Inflammatory macrophage (primary cell): Measurements from ENCODE around the gene LMAN1.
A peak's percentile ranks its signal among the peaks of the same experiment; 100 is the strongest.

ENCODE experiments used
- DNase-seq, 2 donors: peaks; one replicate each; pipeline ENCODE4 v3.0.0-alpha.2; 2020 to 2022

LMAN1 gene

DNA sequence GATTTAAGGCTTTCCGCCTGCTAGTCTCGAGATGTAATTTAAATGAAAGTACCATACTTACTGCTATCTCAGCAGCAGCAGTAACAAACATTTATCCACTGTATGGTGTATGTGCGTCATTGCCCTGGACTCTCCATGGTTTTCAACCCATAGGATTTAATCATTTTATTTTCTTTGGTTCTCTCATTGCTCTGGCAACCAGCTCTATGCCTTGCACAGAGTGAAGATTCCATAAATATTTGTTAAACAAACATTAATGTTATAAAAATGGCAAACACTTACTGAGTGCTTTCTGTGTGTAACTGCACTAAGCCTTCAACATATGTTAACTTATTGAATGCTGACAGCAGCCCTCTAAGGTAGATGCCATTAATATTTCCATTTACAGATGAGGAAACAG is 1.3 kb upstream of the LMAN1 start:
- no peak for DNase-seq

DNA sequence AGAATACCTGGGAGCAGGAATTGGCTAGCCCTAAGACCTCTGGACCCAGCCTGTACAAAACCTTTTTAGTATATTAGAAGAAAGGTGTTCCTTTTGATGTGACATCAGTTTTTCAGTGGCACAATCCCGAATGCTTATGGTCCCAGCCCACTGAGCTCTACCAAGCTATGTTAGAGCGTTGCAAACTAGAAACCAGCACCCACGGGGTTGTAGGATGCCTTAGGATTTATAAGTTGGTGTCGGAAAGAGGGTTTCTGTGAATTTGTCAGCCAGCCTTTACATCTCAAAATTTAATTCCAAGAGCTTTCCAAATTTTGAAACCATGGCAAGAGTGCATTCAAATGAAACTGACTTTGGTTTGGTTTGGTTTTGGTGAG is 499 bp upstream of the LMAN1 start:
- DNase-seq, result no peak

DNA sequence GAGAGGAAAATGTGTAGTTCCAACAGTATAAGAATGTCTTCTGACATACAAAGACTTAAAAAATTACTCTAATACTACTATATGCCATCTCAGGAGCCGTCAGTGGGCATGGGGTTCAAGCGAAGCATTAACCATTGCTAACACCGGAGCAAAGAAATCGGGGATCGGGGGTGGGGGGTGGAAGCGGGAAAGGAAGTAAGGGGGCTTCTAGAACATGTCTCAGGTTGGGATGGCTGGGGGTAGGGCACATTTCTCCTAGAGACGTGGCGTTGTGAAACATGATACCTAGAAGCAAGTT is 702 bp downstream of the LMAN1 start:
- no peak for DNase-seq

DNA sequence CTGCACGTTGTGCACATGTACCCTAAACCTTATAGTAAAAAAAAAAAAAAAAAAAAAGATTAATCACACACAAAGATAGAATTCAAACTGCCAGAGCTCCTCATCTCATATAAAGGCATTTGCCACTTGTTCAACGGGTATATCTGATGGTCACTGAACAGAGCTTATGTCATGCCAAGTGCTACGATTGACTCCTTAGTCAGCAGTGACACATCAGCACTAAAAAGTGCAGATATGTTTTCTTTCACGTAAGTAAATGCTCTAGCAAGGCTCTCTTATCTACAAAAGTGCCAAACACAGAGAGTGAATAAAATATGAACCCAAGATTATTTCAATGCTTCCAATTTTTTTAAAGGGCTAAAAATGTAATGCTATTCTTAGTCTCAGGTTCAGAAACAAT is 1.1 kb downstream of the LMAN1 start:
- DNase-seq, result peak in 1 of 2 donors; percentile 22

DNA sequence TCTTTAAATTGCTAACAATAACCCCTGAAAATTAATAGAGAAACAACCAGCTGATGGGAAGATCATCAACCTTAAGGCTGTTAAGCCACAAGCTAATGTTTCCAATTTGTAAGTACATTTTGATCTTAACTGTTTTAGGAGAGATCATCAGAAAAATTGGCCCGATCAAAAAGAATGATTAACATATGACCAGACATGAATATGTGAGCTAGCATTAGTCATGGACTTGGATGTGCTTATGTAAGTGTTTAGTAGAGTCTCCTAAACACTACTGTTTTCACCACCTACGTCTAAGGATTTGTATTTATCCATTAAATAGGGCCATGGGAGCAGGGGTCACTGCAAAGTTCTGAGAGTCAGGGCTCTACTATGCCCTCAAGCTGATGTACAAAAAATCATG is 4.3 kb downstream of the LMAN1 start:
- no peak for DNase-seq

DNA sequence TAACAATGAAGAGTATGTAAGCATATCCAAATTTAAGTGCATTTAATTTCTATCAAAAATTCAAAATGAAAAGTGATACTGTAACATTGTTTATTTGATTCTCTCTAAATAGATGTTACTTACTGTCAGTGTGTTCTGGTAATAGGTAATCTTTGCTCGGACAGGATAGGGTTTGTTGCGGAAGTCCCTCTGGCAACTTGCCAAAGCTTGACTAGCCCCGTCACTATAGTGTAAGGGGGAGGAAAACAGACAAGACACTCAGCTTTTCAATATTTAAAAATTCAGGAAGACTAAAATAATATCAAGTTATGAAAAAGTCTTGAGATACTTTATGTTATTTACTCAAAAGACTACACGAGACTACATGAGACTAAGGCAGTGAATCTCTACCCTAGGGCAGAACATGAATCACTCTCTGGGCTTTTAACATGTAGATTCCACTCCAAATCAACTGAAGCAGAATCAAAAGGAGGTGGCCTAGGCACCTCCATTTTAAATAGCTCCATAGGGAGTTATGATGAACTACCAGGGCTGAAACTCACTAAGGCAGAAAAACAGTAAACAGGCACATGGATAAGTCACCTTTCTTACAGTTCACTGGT is 5.9 kb downstream of the LMAN1 start:
- DNase-seq, result no peak

DNA sequence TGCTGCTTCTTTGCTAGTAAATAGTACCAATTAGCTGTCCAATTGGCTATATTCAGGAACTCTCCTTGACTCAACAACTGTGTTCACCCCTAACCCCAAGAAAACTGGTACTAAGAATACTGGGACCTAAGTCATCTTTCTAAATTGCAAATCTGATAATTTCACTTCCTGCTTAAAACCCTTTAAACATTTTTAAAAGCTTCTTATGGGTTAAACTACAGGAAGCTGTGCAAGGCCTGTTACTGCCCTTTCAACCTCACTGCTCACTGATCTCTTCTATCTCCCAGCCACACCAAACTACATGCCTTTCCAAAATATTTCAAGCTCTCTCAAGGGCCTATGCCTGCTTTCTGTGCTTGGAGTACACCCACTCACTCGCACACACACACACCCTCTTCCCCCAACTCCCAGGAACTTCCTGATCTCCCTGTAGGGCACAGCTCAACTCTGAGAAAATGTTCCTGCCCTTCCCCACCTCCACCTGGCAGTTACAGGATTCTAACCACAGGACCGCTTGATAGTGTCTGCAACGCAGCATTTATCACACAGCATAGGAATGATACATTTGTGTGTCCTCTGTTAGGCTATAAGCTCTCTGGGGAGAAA is 6.7 kb downstream of the LMAN1 start:
- peak in 1 of 2 donors; percentile 17 for DNase-seq

DNA sequence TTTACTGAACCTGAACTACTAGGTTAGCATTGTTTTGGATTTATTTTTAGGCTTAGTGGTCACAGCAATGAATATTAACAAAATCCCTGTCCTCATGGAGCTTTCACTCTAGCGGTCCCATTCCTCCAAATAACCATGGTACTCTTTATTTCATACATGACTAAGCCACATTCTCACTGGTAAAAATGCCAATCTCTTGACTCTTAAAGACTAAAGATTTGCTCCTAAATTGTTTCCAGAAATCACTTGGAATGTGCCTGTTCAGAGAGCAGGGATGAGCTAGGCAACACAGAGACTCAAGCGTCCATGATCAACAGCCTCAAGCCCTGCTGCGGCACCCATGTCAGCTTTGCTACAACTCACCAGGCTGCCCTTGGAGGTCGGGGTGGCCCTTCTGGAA is 13.5 kb downstream of the LMAN1 start:
- no peak for DNase-seq

DNA sequence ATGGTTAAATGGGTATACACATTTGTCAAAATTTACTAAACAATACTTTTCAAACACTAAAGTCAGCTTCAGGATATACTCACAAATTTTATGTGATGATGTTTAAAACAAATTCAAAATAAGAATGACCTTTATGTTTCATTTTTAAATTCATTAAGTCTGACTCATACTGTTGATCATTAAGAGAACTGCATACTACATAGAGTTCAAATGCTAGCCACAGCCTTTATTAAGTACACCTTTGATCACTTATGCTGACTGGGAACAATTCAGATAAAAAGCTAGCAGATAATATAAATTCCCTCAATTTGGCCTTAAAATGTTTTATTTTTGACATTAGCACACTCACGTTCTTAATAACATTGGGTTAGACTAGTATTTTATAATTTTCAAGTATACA is 14.1 kb downstream of the LMAN1 start:
- DNase-seq, result no peak

DNA sequence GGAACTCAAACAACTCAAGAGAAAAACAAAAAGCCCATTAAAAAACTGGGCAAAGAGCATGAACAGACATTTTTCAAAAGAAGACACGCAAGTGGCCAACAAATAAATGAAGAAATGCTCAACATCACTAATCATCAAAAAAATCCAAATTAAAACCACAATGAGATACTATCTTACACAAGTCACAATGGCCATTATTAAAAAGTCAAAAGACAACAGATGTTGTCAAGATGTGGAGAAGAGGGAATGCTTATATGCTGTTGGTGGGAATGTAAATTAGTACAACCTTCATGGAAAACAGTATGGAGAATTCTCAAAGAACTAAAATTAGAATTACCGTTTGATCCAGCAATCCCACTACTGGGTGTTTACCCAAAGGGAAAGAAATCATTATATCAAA is 15.1 kb downstream of the LMAN1 start:
- DNase-seq, result no peak

DNA sequence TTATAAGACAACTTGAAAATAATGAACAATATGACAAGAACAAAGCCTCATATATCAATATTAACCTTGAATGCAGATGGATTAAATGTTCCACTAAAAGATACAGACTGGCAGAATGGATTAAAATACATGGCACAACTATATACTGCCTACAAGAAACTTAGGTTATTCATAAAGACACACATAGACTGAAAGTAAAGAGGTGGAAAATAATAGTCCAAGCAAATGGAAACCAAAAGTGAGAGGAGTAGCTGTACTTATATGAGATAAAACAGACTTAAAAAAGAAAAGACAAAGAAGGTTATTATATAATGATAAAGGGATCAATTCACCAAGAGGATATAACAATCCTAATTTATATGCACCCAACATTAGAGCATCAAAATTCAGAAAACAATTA is 18.2 kb downstream of the LMAN1 start:
- no peak for DNase-seq

DNA sequence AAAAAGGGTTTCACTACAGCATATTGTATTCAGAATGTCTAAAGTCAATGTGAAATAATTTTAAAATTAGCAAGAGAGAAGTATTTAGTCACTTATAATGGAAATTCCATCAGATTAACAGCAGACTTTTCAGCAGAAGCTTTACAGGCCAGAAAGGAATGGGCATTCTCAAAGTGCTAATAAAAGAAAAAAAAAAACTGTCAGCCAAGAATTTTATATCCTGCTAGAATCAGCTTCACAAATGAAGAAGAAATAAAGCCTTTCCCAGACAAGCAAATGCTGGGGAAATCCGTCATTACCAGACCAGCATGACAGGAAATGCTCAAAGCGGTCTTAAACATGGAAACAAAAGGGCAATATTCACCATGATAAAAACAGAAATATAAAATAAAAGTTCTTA is 18.8 kb downstream of the LMAN1 start:
- DNase-seq, result no peak

DNA sequence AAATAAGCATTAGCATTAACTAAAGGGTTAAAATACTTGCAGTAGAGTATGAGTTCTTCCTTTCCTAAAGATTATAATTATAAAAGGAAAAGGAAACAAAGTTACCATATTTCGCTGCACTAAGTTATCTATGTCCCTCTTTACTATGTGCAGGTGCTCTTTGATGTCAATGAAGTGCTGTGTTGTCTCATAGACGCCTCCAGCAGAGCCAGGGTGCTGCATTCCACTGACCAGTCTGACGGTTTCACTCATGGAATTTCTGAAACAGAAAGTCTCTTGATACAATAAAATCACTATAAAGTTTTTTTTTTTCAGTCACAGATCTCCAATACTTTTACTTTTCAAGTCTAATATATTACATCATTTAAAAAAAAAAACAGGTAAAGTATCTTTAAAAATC is 26.1 kb downstream of the LMAN1 start:
- no peak for DNase-seq

DNA sequence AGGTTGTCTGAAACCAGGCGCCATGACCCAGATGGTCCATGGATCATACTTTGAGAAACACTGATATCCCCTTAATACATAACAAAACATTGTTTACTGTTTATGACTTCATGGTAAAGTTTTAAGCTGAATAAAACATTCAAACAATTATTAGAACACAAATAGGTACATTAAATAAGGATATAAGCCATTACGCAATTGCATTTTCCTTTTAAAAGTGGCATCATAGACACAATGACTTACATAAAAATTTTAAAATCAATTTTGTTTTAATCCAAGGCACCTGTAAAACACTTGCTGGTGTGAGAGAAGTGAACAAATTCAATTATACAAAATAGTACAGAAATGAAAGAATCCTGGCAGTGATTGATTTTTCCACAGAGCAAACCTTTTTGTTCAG is 30.4 kb downstream of the LMAN1 start:
- DNase-seq, result no peak

DNA sequence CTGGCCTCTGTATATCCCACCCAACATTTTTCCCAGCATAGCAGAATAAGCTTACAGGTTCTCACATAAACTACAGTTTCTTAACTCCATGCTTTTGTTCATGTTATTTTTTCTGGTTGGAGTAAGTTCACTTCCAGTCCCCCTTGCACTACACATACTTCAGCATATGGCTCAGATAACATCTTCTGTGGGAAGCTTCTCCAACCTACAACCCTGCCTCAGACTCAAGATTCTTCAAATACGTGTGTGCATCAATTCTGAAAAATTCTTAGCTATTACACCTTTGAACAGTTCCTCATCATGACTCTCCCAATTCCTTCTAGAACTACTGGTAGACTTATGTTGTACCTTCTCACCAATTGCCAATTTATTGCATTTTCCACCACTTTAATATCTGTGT is 33.1 kb downstream of the LMAN1 start:
- DNase-seq, result no peak

DNA sequence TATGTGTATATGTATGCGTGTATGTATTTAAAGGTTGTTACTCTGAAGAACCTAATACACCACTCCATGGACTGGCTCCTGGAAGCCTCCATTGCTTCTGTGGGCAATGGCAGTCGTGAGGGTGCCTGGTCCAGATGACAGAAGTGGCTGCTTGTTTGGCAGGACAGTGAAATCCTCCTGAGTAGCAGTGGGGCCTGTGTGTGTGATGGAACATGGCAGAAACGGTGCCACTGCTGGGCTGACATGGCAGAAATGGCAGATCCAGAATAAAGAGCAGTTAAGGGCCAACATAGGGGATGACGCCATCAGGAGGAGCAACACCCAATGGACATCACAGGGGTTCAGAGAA is 34.5 kb downstream of the LMAN1 start:
- no peak for DNase-seq

DNA sequence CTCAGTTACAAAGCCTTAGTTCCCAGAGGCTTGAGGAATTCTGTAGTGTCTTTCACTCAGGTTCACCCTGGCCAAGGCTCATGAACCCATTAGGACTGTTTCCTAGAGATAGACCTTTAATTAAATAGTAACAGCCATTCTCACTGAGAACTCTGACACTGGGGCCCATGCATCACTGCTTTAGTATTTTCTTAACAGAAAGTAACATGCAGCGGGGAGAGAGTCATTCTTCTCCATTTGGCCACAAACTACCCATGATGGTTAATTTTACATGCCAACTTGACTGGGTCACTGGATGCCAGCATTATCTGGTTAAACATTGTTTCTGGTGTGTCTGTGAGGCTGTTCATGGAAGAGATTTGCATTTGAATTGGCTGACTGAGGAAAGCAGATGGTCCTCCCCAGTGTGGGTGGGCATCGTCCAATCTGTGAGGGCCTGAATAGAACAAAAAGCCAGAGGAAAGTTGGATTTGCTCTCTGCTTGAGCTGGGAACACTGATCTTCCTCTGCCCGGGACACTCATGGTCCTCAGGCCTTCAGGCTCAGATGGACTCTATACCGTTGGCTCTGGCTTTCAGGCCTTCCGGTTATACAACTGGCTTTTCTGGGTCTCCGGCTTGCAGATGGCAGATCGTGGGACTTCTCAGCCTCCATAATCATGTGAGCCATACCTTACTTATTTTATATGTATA is 35.0 kb downstream of the LMAN1 start:
- DNase-seq, result no peak

DNA sequence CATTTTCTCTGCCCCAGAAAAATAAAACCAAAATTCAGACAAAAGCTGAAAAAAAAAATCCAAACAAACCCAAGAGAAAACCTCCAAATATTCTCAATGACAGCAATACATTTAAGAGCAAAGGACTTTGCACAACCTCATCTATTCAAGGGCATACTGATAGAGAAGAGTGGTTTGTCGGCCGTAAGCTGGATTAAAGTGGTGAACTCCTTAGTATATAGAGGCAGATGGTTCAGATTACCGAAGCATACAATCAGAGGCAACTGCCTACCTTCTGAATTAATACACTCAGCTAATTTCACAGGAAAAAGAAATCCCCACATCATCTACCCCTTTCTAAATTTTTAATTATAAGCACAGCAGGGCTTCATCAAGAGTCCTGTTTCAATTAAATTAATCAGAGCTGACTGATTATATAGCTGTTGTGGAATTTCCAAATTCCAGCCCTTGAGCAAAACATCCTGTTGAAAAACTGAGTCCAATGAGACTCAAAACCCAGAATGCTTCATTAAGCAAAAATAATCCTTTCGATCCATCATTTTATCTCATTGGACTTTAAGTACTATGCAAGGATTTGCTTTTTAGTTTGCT is 40.5 kb downstream of the LMAN1 start, which contains the start of gene CPLX4:
TSS of gene CPLX4 (minus strand) at position 190 of the 591 bp plus-strand sequence. CDS start at position 3, 187 bp downstream.
- no peak for DNase-seq

DNA sequence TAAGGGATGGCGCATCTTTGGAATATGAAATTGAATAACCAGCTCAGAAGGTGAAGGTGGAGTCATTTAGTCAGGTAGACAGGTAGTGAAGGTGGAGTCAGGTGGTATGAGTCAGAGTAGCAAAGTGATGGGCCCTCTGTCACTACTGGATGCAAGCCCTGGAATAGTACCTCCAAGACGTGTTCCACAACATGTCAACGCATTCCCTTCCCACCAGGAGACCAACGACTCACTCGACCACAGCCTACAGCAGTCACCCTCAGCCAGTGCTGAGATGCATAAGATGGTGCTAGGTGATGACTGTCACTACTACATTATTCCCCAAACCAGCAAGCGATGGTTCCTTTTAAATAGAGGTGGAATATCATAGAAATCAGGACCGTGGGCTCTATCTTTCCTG is 47.4 kb downstream of the LMAN1 start:
- DNase-seq, result no peak

DNA sequence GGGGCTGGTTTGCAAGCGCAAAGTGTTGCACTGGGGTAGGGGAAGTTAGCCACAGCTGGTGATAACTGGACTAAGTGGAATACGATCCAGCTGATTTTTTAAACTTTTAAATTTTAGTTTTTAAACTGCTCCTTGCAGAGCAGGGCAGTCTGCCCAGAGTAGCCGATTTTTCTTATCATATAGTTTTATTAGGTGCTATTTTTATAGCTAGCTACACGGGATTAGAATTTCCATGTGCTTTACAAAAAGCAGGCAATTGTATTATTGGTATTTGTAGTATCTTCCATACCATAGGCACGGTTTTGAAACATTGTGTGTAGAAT is 50.2 kb downstream of the LMAN1 start:
- no peak for DNase-seq

DNA sequence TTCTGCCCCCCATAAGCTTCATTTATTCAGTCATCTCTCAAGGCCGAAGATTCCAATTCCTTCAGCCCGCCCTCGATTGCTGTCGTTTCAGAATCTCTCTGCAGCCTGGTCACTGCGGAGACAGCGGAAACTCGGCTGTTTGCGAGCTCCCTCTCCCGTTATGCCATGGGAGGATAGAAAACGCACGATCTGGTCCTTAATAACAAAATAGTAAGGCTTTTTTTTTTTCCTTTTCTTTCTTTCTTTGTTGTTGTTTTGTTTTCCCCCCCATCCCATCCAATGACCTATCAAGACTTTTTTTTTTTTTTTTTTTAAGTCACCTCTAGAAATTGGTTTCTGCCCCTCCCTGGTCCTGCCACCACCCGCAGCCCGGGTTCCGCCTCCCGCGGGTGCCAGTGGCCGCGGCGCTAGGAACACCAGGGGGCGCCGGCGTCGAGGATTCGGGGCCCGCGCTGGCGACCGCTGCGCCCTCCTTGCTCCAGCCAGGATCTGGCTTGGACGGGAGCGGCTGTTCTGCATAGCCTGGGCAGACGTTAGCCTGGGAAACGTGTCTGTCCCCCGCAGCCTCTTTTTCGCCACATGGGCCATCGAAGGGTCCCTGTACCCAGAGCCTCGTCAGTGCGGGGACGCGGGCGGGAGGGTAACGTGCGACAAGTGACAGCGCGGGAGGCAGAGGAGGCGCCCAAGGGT is 50.7 kb downstream of the LMAN1 start:
- DNase-seq, result peak; percentile 58 to 71

DNA sequence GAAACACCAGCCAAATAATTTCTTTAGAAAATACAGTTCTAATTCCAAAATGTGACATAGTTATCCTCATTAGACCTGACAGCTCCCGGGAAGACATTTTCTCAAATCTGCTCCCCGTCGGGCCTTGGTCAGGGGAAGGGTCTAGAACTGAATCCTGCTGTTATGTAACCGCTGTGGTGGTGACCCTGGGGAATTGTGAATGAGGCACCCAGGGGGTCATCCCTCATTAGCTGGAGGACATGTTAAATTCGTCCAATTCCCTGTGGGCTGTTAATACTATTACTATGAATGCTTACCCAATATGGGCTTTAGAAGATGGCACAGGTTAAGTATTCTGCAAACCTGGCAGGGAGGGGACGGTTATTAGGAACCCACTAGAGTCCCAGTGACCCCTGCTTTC is 52.4 kb downstream of the LMAN1 start:
- no peak for DNase-seq

DNA sequence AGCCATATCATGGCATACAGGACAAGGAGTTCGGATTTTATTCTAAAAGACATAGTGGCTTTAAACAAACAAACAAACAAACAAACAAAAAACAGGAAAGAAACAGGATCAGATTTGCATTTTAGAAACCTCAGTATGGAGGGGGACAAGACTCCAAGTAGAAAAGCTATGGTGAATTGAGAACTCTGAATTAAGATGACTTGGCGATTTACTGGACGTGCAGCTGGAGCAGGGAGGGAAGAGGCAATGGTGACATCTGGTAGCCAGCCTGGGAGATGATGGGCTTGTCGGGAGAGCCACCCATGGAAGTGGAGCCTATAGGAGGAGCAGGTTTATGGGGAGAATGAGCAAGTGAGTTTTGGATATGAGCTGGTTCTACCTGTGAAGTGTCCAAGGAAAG is 53.8 kb downstream of the LMAN1 start:
- DNase-seq, result no peak

DNA sequence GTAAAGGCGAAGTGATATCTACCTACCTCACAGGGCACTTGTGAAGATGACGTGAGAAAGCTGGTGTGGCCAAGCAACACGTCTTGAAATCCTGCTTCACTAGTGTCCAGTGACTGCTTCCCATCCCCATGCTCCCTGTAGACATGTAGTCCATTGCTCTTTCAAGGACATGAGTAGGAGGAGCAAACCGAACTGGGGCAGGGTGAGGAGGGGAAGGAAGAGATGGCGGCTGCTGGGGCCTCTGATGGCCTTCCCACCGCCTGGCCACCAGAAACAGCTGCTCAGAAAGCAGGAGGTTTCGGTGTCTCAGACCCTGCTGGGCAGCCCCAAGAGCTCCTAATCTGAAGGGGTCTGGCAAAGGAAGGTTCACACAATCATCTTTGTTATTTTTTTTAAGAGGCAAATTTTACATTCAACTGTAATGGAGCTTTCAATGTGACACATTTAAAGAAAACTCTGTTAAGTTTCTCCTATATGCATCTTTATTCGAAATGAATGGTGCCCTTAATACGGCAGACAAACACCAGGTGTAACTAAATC is 55.3 kb downstream of the LMAN1 start:
- no peak for DNase-seq
